Activated CD4-positive, alpha-beta T cell treated with anti-CD3 and anti-CD28 coated beads, Interleukin-2, Interleukin-6, amounts not matched to agents 100 ng/mL and 50 ng/mL, durations not matched to agents 16 hours and 8 hours (primary cell): ENCODE measurements around the gene SYT12.

Experiments used
- DNase-seq: peaks from one replicate; pipeline ENCODE4 v3.0.0-alpha.2; 2020

The SYT12 gene

DNA sequence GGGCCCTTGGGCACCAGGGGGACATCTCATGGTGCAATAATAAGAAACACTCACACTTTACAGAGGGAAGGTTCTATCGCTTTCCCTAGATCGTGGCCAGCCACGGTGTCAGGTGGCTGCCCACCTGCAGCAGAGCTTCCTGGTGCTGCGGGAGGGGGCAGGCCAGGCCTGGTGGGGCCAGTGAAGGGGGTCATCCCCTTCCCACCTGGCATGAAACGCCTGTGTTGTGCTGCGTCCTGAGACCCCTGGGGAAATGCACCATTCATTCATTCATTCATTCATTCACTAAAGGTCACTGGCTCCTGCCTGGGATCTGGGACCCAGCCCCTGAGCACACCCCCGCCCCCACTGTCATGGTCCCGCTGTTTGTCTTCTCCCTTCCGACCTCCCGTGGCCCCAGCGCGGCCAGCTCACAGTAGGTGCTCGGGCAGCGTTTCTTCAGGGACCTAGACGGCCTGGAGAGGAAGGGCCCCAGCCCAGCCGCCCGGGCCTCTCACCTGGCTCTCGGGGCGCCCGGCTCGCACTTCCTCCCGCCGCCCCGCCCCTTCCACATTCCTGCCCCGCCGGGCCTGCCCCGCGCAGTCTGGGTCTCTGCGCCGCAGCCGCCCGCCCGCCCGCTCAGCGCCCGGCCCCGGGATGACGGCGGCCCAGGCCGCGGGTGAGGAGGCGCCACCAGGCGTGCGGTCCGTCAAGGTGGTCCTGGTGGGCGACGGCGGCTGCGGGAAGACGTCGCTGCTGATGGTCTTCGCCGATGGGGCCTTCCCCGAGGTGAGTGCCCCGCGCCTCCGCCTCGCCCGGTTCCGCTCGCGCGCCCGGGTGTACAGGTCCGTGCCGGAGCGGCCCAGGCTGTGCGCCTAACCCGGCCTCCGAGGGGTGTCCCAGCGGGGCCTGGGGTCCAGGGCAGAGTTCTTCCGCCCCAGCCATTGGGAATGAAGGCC lies 33.6 kb downstream of the SYT12 start, which contains the start of gene RHOD:
Gene RHOD, plus strand, starts transcription at position 581 of the 938 bp plus-strand sequence. Its CDS starts 56 bp downstream, at position 637.
- peak; percentile 16 for DNase-seq

- DNase-seq = no peak
Observed at GRCh38 chr11:67057205-67057672, 34.3 kb downstream of the SYT12 start.

DNA sequence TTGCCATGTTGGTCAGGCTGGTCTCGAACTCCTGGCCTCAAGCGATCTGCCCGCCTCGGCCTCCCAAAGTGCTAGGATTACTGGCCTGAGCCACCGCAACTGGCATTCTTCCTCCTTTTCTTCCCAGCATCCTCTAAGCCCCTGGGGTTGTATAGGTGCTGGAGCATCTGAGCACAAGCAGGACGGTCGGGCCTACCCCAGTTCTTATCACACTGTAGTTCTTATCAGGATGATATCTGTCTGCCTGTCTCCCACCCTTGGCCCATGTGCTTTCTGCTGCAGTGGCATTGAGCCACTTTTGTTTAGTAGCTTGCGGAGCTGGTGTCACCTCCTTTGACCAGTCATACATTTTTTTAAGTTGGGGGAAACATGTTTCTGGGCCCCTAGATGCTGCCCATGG lies 35.6 kb downstream of the SYT12 start:
- DNase-seq = no peak

DNA sequence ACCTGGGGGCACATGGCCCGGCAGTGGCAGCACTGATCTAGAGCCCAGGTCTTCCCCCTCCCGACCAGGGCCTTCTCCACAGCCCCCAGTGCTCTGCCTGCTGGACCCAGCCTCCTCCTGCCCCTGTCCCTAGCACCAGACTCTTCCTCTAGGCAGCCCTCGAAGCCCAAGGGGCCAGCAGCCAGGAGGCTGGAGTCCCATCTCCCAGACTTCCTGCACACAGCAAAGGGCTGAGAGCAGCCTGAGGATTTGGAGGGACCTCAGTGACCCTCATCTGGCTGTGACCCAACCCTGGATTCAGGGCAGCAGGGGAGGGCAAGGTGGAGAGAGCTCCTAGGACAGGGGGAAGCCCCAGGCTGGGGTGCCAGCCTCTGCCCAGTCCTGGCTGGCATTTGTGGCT lies 36.7 kb downstream of the SYT12 start:
- DNase-seq = no peak

- no peak for DNase-seq
Observed at GRCh38 chr11:67060111-67060522, 37.2 kb downstream of the SYT12 start.

- DNase-seq = no peak
Observed at GRCh38 chr11:67062526-67063373, 39.8 kb downstream of the SYT12 start.

GRCh38 chr11:67066333-67066709 lies 43.4 kb downstream of the SYT12 start:
- no peak for DNase-seq

DNA sequence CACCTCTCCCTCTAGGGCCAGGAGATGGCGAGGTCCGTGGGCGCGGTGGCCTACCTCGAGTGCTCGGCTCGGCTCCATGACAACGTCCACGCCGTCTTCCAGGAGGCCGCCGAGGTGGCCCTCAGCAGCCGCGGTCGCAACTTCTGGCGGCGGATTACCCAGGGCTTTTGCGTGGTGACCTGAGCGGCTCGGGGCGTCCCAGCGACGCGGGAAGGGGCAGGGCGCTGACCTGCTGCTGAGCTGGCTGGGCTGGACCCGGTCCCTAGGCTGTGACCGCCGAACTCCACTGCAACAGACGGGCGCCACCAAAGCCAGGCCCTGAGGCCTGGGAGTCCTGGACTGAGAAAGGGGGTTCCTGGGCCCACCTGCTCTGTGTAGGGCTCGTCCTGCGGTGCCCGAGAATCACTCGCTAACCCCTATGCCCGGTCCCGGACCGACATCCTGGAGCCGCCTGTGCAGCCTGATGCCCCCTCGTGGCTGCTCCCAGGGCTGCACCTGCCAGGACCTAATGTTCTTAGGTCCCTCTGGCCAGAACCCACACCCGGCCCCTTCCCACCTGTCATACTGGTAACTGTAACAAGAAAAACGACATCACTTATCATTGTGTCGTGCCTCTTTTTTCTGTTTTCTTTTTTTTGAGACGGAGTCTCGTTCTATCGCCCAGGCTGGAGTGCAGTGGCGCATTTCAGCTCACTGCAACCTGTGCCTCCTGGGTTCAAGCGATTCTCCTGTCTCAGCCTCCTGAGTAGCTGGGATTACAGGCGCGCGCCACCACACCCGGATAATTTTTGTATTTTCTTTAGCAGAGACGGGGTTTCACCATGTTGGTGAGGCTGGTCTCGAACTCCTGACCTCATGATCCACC lies 48.7 kb downstream of the SYT12 start:
- DNase-seq = peak; percentile 77

DNA sequence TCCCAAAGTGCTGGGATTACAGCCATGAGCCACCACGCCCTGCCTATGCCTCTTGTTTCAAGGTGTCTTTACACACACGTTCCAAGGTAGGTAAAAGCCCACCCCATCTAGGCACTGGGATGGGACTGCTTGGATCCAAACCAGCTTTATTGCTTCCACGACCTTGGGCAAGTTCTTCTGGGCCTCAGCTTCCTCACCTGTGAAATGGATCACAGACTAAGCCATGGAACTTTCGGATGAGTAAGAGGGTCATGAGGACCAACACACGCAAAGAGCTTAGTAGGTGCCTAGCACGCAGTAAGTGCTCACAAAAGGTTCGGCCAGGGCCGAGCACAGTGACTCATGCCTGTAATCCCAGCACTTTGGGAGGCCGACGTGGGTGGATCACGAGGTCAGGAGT lies 49.4 kb downstream of the SYT12 start:
- DNase-seq = no peak

DNA sequence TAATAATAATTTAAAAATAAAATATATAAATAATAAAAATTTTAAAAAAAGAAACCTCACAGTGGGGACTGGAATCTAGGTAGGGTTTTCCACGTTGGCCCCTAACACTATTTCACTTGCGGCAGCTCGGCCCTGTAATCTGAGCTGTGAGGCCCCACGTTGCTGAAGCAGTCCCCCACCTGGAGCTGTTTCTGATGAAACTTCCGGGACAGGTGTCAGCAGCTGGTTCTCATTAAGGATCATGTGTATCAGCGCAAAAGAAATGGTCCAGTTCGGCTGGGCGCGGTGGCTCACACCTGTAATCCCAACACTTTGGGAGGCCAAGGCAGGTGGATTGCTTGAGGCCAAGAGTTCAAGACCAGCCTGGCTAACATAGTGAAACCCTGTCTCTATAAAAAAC lies 51.0 kb downstream of the SYT12 start:
- no peak for DNase-seq

- no peak for DNase-seq
Observed at GRCh38 chr11:67076202-67076601, 53.3 kb downstream of the SYT12 start.

GRCh38 chr11:67079065-67079705 lies 56.3 kb downstream of the SYT12 start:
- DNase-seq = peak; percentile 60

DNA sequence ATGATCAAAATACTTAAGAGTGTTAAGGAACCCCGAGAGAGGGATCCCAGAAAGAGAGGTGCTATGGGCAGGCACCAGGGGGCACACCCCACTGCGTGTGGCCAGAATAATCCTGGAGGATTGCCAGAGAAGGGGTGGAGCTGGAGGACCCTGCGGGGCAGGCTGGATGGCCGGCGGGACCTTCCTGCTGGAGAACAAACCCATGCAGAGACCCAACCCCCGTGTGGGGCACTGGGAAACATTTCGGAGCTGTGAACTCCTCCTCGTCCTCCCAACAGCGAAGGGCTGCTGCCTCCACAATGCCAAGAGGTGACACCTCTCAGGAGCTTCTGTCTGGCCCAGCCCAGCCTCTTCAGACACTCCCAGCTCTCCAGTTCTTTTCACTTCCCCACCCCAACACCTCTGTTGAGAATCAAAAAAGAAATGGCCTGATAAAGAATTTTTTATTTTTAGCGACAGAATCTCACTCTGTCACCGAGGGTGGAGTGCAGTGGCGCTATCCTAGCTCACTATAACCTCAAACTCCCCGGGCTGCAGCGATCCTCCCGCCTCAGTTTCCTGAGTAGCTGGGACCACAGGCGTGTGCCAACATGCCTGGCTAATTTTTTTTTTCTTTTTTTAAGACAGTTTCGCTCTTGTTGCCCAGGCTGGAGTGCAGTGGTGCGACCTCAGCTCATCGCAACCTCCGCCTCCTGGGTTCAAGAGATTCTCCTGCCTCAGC lies 59.3 kb downstream of the SYT12 start:
- DNase-seq = no peak

- DNase-seq = no peak
Observed at GRCh38 chr11:67083786-67084366, 60.9 kb downstream of the SYT12 start.

DNA sequence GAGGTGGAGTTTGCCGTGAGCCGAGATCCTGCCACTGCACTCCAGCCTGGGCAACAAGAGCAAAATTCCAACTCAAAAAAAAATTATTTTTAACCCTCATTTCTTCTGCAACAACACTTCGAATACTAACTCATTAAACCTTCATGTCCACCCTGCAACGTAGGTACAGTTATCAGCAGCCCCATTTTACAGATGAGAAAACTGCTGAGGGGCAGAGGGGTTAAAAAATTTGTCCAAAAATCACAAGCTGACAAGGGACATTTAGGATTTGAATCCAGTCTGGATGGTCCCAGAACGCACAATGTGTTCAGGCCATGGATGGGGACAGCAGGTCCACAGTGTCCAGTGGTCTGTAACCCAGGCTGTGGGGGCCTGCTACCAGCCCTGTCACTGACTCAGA lies 62.7 kb downstream of the SYT12 start:
- DNase-seq = no peak

DNA sequence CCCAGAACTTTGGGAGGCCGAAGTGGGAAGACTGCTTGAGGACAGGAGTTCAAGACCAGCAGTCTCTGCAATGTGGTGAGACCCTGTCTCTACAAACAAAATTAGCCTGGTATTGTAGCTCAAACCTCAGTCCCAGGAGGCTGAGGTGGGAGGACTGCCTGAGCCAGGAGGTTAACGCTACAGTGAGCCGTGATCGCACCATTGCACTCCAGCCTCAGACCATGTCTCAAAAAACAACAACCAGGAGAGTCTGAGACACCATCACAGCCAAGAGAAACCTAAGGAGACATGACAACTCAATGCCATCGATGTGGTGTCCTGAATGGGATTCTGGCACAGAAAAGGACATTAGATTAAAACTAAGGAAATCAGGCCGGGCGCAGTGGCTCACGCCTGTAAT lies 67.8 kb downstream of the SYT12 start:
- DNase-seq = no peak

- DNase-seq = no peak
Observed at GRCh38 chr11:67095214-67095507, 72.2 kb downstream of the SYT12 start.

- DNase-seq = no peak
Observed at GRCh38 chr11:67098799-67099429, 76.0 kb downstream of the SYT12 start.

DNA sequence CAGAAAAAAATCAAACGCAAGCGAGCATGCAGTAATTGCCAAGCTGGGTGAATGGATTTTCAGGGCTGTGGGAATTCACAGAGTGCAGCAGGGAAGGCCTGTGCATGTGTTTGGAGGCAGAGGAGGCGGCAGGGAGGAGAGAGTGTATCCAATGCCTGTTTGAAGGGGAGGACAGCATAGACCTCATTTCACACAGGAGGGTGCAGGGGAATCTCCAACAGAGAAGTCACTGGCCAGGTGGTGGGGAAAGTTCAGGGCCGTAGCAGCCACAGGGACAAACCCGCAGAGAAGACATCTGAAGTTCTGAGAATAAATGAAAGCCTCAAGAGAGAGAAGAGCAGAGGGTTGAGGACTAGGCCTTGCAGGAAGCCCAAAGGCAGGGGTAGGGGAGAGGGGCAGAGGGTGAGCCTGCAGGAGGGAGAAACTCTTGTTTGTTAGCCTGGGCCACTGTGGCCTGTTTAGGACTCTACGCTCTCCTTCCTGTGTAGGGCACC lies 76.9 kb downstream of the SYT12 start:
- DNase-seq = no peak
